ENCODE results near the gene U2AF2. TPM values are rescaled to one million over a fixed set of nuclear protein-coding genes. Genes with fewer than 3 reads are reported as not detected.
"Not testable (repeated sequence)": the region's sequence is repeated elsewhere in the genome, so short reads cannot be mapped to it uniquely, and the experiment has no call there.

The U2AF2 gene
- total RNA-seq, 2 donors from 2014 or later, result 39.0 to 61.0 TPM

- Histone ChIP-seq H3K9me3 (peaks cover 0 to 22% of the 10 kb centered on the region in 2 donors), H3K4me1 (no peaks in the 10 kb centered on the region), H3K36me3 (no peaks in the 10 kb centered on the region), H3K27ac (no peak overlapping the region), H3K4me3 (no peak overlapping the region), H3K27me3 (no peaks in the 10 kb centered on the region)
- no peak for DNase-seq (ENCODE audit: low spot score)
- TF ChIP-seq CTCF (IDR thresholded peaks at IDR 0.05), result no peak
Measured at GRCh38 chr19:55717251-55717650, 62.4 kb downstream of the U2AF2 start.

- H3K4me3 ChIP-seq; H3K4me1 ChIP-seq; H3K27me3 ChIP-seq; DNase-seq (ENCODE audit: low spot score); H3K36me3 ChIP-seq; H3K27ac ChIP-seq: not testable (repeated sequence)
- H3K9me3 ChIP-seq, result peaks cover 0 to 23% of the 10 kb centered on the region in 2 donors
Measured at GRCh38 chr19:55717879-55718711, 63.3 kb downstream of the U2AF2 start.

GRCh38 chr19:55720214-55720746 lies 65.4 kb downstream of the U2AF2 start:
- DNase-seq (ENCODE audit: low spot score), result no peak
- Histone ChIP-seq H3K27ac (no peak overlapping the region), H3K4me3 (no peak overlapping the region), H3K4me1 (no peaks in the 10 kb centered on the region), H3K9me3 (peaks cover 0 to 23% of the 10 kb centered on the region in 2 donors), H3K27me3 (no peaks in the 10 kb centered on the region), H3K36me3 (no peaks in the 10 kb centered on the region)
- no peak for TF ChIP-seq CTCF (IDR thresholded peaks at IDR 0.05)

- Histone ChIP-seq H3K27me3 (no peaks in the 10 kb centered on the region), H3K4me1 (no peaks in the 10 kb centered on the region), H3K9me3 (peaks cover 0 to 23% of the 10 kb centered on the region in 2 donors), H3K27ac (no peak overlapping the region), H3K4me3 (no peak overlapping the region), H3K36me3 (no peaks in the 10 kb centered on the region)
- DNase-seq (ENCODE audit: low spot score), result no peak
- no peak for TF ChIP-seq CTCF (IDR thresholded peaks at IDR 0.05)
Measured at GRCh38 chr19:55720801-55721200, 66.0 kb downstream of the U2AF2 start.

GRCh38 chr19:55723491-55723890 lies 68.7 kb downstream of the U2AF2 start:
- Histone ChIP-seq H3K27me3 (no peaks in the 10 kb centered on the region), H3K36me3 (no peaks in the 10 kb centered on the region), H3K4me3 (no peak overlapping the region), H3K9me3 (peaks cover 0 to 23% of the 10 kb centered on the region in 2 donors), H3K4me1 (no peaks in the 10 kb centered on the region), H3K27ac (no peak overlapping the region)
- DNase-seq (ENCODE audit: low spot score), result no peak
- no peak for TF ChIP-seq CTCF (IDR thresholded peaks at IDR 0.05)

Other genes starting within 250 kb of the U2AF2 start
- 10 to 100 TPM; 19.1 to 22.0 TPM for gene UBE2S, start 247.2 kb upstream of the U2AF2 start, total RNA-seq
- not detected for gene SHISA7, start 211.7 kb upstream of the U2AF2 start, total RNA-seq
- gene ISOC2, start 193.4 kb upstream of the U2AF2 start, total RNA-seq, result 10 to 100 TPM; 87.0 to 92.2 TPM
- gene C19orf85, start 190.3 kb upstream of the U2AF2 start, total RNA-seq, result not detected
- 10 to 100 TPM in 1 of 2 donors, 1 to 10 TPM in 1; 5.6 to 13.2 TPM for gene ZNF628, start 178.4 kb upstream of the U2AF2 start, total RNA-seq
- gene NAT14, start 169.8 kb upstream of the U2AF2 start, total RNA-seq, result 1 to 10 TPM; 2.3 to 7.0 TPM
- 1 to 10 TPM; 3.3 to 6.7 TPM for gene SSC5D, start 166.6 kb upstream of the U2AF2 start, total RNA-seq
- gene SBK2, start 117.9 kb upstream of the U2AF2 start, total RNA-seq, result 100 to 1,000 TPM; 111 to 172 TPM
- gene SBK3, start 109.5 kb upstream of the U2AF2 start, total RNA-seq, result 100 to 1,000 TPM in 1 of 2 donors, 10 to 100 TPM in 1; 97.5 to 103 TPM
- gene ZNF579, start 74.2 kb upstream of the U2AF2 start, total RNA-seq, result 1 to 10 TPM; 6.2 to 6.4 TPM
- 10 to 100 TPM in 1 of 2 donors, 1 to 10 TPM in 1; 9.2 to 12.2 TPM for gene FIZ1, start 55.5 kb upstream of the U2AF2 start, total RNA-seq
- 10 to 100 TPM; 17.7 to 25.8 TPM for gene ZNF524, start 54.7 kb upstream of the U2AF2 start, total RNA-seq
- 10 to 100 TPM; 11.2 to 11.4 TPM for gene ZNF865, start 49.4 kb upstream of the U2AF2 start, total RNA-seq
- 10 to 100 TPM in 1 of 2 donors, 1 to 10 TPM in 1; 7.8 to 10.6 TPM for gene ZNF784, start 30.5 kb upstream of the U2AF2 start, total RNA-seq
- 10 to 100 TPM; 15.3 to 26.2 TPM for gene ZNF580, start 14.0 kb upstream of the U2AF2 start, total RNA-seq
- 1 to 10 TPM; 7.5 to 8.6 TPM for gene ZNF581, start 11.4 kb upstream of the U2AF2 start, total RNA-seq
- 10 to 100 TPM; 19.1 to 30.0 TPM for gene CCDC106, start 6.8 kb upstream of the U2AF2 start, total RNA-seq
- gene EPN1, start 20.2 kb downstream of the U2AF2 start, total RNA-seq, result 100 to 1,000 TPM; 179 to 187 TPM
- gene NLRP9, start 83.4 kb downstream of the U2AF2 start, total RNA-seq, result not detected
- not detected for gene RFPL4A, start 104.1 kb downstream of the U2AF2 start, total RNA-seq
- not detected for gene RFPL4AL1, start 114.1 kb downstream of the U2AF2 start, total RNA-seq
- gene NLRP11, start 177.0 kb downstream of the U2AF2 start, total RNA-seq, result not detected
- not detected for gene NLRP4, start 181.5 kb downstream of the U2AF2 start, total RNA-seq

Measured in right atrium auricular region (tissue), 2 donors.